HEK293T (cell line): ENCODE measurements around the gene PKP3.

Experiments used
- CTCF ChIA-PET: fragments of 350-600 bp; formaldehyde crosslinking; extraction: SDS; loops from one replicate; lab custom pipeline; 2021; ENCODE audit warnings: antibody characterized with exemption, inconsistent platforms; lab: Yijun Ruan, JAX
- POLR2A ChIA-PET: fragments of 350-600 bp; formaldehyde crosslinking; extraction: SDS; loops from one replicate; lab custom pipeline; 2020; ENCODE audit warnings: antibody characterized with exemption, inconsistent platforms; lab: Yijun Ruan, JAX
- DNase-seq: peaks from one replicate; pipeline ENCODE4 v3.0.0; 2012; ENCODE audit warnings: mixed read lengths; ENCODE audit errors: extremely low spot score
- ARNT ChIP-seq: fragments of 450-650 bp; IDR thresholded peaks from 2 replicates; pipeline ENCODE4 v1.6.1; 2017; ENCODE audit warnings: mild to moderate bottlenecking
- BHLHE40 ChIP-seq: fragments of 450-650 bp; IDR thresholded peaks from 2 replicates; pipeline ENCODE4 v1.6.1; 2016; ENCODE audit warnings: mild to moderate bottlenecking, moderate library complexity, borderline replicate concordance
- CTBP1 ChIP-seq: fragments of 450-650 bp; IDR thresholded peaks from 2 replicates; pipeline ENCODE4 v1.6.1; 2016; ENCODE audit warnings: borderline replicate concordance
- ELF4 ChIP-seq: fragments of 450-650 bp; IDR thresholded peaks from 2 replicates; pipeline ENCODE4 v1.6.1; 2017; ENCODE audit warnings: antibody characterized with exemption
- FOXA1 ChIP-seq: fragments of 450-650 bp; IDR thresholded peaks from 2 replicates; pipeline ENCODE4 v1.6.1; 2016; ENCODE audit warnings: mild to moderate bottlenecking
- FOXK2 ChIP-seq: fragments of 450-650 bp; IDR thresholded peaks from 2 replicates; pipeline ENCODE4 v1.6.1; 2016; ENCODE audit warnings: mild to moderate bottlenecking
- FOXM1 ChIP-seq: fragments of 450-650 bp; IDR thresholded peaks from 2 replicates; pipeline ENCODE4 v1.6.1; 2017; ENCODE audit warnings: mild to moderate bottlenecking, borderline replicate concordance
- HDGF ChIP-seq: fragments of 450-650 bp; IDR thresholded peaks from 2 replicates; pipeline ENCODE4 v1.6.1; 2017; ENCODE audit warnings: antibody characterized with exemption, borderline replicate concordance
- L3MBTL2 ChIP-seq: fragments of 450-650 bp; conservative IDR thresholded peaks from 2 replicates; pipeline ENCODE4 v1.6.1; 2016; ENCODE audit warnings: mild to moderate bottlenecking
- LEF1 ChIP-seq: fragments of 450-650 bp; IDR thresholded peaks from 2 replicates; pipeline ENCODE4 v1.6.1; 2017; ENCODE audit warnings: mild to moderate bottlenecking, borderline replicate concordance
- NFRKB ChIP-seq: fragments of 450-650 bp; IDR thresholded peaks from 2 replicates; pipeline ENCODE4 v1.6.1; 2016; ENCODE audit warnings: mild to moderate bottlenecking, moderate library complexity
- PKNOX1 ChIP-seq: fragments of 450-650 bp; IDR thresholded peaks from 2 replicates; pipeline ENCODE4 v1.6.1; 2016
- SP1 ChIP-seq: fragments of 450-650 bp; IDR thresholded peaks from 2 replicates; pipeline ENCODE4 v1.6.1; 2017
- SUZ12 ChIP-seq: fragments of 450-650 bp; IDR thresholded peaks from 2 replicates; pipeline ENCODE4 v1.6.1; 2016; ENCODE audit warnings: mild to moderate bottlenecking
- TARDBP ChIP-seq: fragments of 450-650 bp; IDR thresholded peaks from 2 replicates; pipeline ENCODE4 v1.6.1; 2016
- ZNF384 ChIP-seq: fragments of 450-650 bp; IDR thresholded peaks from 2 replicates; pipeline ENCODE4 v1.6.1; 2016

PKP3 gene

GRCh38 chr11:425301-425700, 31.3 kb downstream of the PKP3 start:
- ChIA-PET POLR2A (interaction anchor here (1.2 kb wide), 1 partner anchor 218 kb away, joined by 3 read pairs; the partner anchor contains the start of genes BET1L and RIC8A), CTCF (interaction anchor here (0.6 kb wide), 1 partner anchor 15 kb away, joined by 5 read pairs; no protein-coding TSS in a partner anchor)
- TF ChIP-seq FOXM1 (no peak), LEF1 (no peak)
- no peak for DNase-seq

GRCh38 chr11:426851-427250, 32.8 kb downstream of the PKP3 start:
- POLR2A ChIA-PET = no interaction called here
- TF ChIP-seq SP1 (no peak), FOXM1 (no peak), PKNOX1 (no peak), ARNT (no peak), FOXK2 (no peak)
- CTCF ChIA-PET = no interaction called here
- DNase-seq = no peak

- DNase-seq = no peak
- TF ChIP-seq HDGF (no peak), FOXM1 (no peak), ARNT (no peak), LEF1 (no peak), ELF4 (no peak)
- ChIA-PET POLR2A (no interaction called here), CTCF (no interaction called here)
Observed at GRCh38 chr11:428295-428694, 34.3 kb downstream of the PKP3 start.

- TF ChIP-seq FOXA1 (no peak), SUZ12 (no peak), ARNT (no peak), PKNOX1 (no peak), BHLHE40 (no peak), CTBP1 (no peak), LEF1 (no peak), L3MBTL2 (no peak), NFRKB (no peak)
- CTCF ChIA-PET = no interaction called here
Observed at GRCh38 chr11:429391-429790, 35.4 kb downstream of the PKP3 start.

GRCh38 chr11:429931-430456, 36.0 kb downstream of the PKP3 start:
- POLR2A ChIA-PET = no interaction called here
- no peak for DNase-seq
- CTCF ChIA-PET = no interaction called here
- no peak for TF ChIP-seq BHLHE40
- no peak for TF ChIP-seq LEF1
- no peak for TF ChIP-seq NFRKB
- TF ChIP-seq L3MBTL2 = no peak
- TF ChIP-seq FOXK2 = no peak
- no peak for TF ChIP-seq TARDBP
- TF ChIP-seq ARNT = no peak
- TF ChIP-seq SUZ12 = no peak
- TF ChIP-seq FOXA1 = no peak
- TF ChIP-seq SP1 = no peak
- no peak for TF ChIP-seq CTBP1
- no peak for TF ChIP-seq FOXM1
- TF ChIP-seq PKNOX1 = no peak
- TF ChIP-seq ELF4 = no peak
- TF ChIP-seq ZNF384 = no peak
- TF ChIP-seq HDGF = no peak

More at GRCh38 chr11:429391-429790, 35.4 kb downstream of the PKP3 start:
- POLR2A ChIA-PET = no interaction called here
- DNase-seq = no peak

GRCh38 chr11:431921-432320, 37.9 kb downstream of the PKP3 start:
- no peak for DNase-seq
- CTCF ChIA-PET = no interaction called here
- no peak for TF ChIP-seq FOXK2
- no peak for TF ChIP-seq HDGF
- no peak for TF ChIP-seq ARNT
- TF ChIP-seq NFRKB = no peak
- no peak for TF ChIP-seq ELF4
- no peak for TF ChIP-seq TARDBP
- no peak for TF ChIP-seq LEF1
- no peak for TF ChIP-seq CTBP1
- TF ChIP-seq BHLHE40 = no peak
- POLR2A ChIA-PET = no interaction called here

GRCh38 chr11:432501-433100, 38.6 kb downstream of the PKP3 start:
- ChIA-PET POLR2A (no interaction called here), CTCF (no interaction called here)
- no peak for TF ChIP-seq PKNOX1
- TF ChIP-seq ZNF384 = no peak
- TF ChIP-seq NFRKB = no peak
- no peak for TF ChIP-seq FOXM1
- no peak for TF ChIP-seq SP1
- no peak for TF ChIP-seq HDGF
- TF ChIP-seq LEF1 = no peak
- DNase-seq = no peak
